Measurements from ENCODE around the gene PSD2. TPM values are rescaled to one million over a fixed set of nuclear protein-coding genes. Genes with fewer than 3 reads are reported as not detected.

The PSD2 gene
- total RNA-seq, 2 experiments from 2014 or later = not detected

- POLR2A ChIA-PET = no interaction called here
- Mint-ChIP-seq H3K27ac (no peak overlapping the region), H3K4me3 (no peak overlapping the region), H3K4me1 (ENCODE audit: low read depth) (no peaks in the 10 kb centered on the region), H3K36me3 (no peaks in the 10 kb centered on the region), H3K9me3 (no peaks in the 10 kb centered on the region), H3K27me3 (peaks cover under 1% of the 10 kb centered on the region)
- DNase-seq = no peak
- intact Hi-C loops (cut with micrococcal nuclease) = loop anchor here (5.0 kb wide), 1 partner anchor 85 kb away; no protein-coding TSS in a partner anchor
- CTCF ChIA-PET = no interaction called here
Measured at GRCh38 chr5:139882316-139882715, 86.7 kb downstream of the PSD2 start.

GRCh38 chr5:139882961-139883539 lies 87.4 kb downstream of the PSD2 start:
- H3K27me3 Mint-ChIP-seq = peaks cover 2% of the 10 kb centered on the region
- ChIA-PET POLR2A (no interaction called here), CTCF (no interaction called here)
- intact Hi-C loops (cut with micrococcal nuclease) = loop anchor here (5.0 kb wide), 1 partner anchor 84 kb away; no protein-coding TSS in a partner anchor
- H3K4me3 Mint-ChIP-seq = no peak overlapping the region
- no peaks in the 10 kb centered on the region for H3K36me3 Mint-ChIP-seq
- H3K4me1 Mint-ChIP-seq (ENCODE audit: low read depth) = no peaks in the 10 kb centered on the region
- no peak overlapping the region for H3K27ac Mint-ChIP-seq
- DNase-seq = no peak
- H3K9me3 Mint-ChIP-seq = no peaks in the 10 kb centered on the region

- no peak overlapping the region for H3K4me3 Mint-ChIP-seq
- H3K36me3 Mint-ChIP-seq = no peaks in the 10 kb centered on the region
- no peaks in the 10 kb centered on the region for H3K9me3 Mint-ChIP-seq
- intact Hi-C loops (cut with micrococcal nuclease) = loop anchor here (5.0 kb wide), 1 partner anchor 83 kb away; no protein-coding TSS in a partner anchor
- H3K27me3 Mint-ChIP-seq = peaks cover 2% of the 10 kb centered on the region
- H3K4me1 Mint-ChIP-seq (ENCODE audit: low read depth) = no peaks in the 10 kb centered on the region
- ChIA-PET POLR2A (no interaction called here), CTCF (no interaction called here)
- H3K27ac Mint-ChIP-seq = no peak overlapping the region
- no peak for DNase-seq
Measured at GRCh38 chr5:139884144-139884543, 88.5 kb downstream of the PSD2 start.

- no peaks in the 10 kb centered on the region for H3K36me3 Mint-ChIP-seq
- ChIA-PET POLR2A (no interaction called here), CTCF (no interaction called here)
- peaks cover 2% of the 10 kb centered on the region for H3K27me3 Mint-ChIP-seq
- H3K4me3 Mint-ChIP-seq = no peak overlapping the region
- no peaks in the 10 kb centered on the region for H3K4me1 Mint-ChIP-seq (ENCODE audit: low read depth)
- intact Hi-C loops (cut with micrococcal nuclease) = loop anchor here (5.0 kb wide), 1 partner anchor 83 kb away; no protein-coding TSS in a partner anchor
- DNase-seq = no peak
- H3K27ac Mint-ChIP-seq = no peak overlapping the region
- H3K9me3 Mint-ChIP-seq = no peaks in the 10 kb centered on the region
Measured at GRCh38 chr5:139884734-139885133, 89.1 kb downstream of the PSD2 start.

- Mint-ChIP-seq H3K9me3 (no peaks in the 10 kb centered on the region), H3K27me3 (peaks cover 5% of the 10 kb centered on the region), H3K27ac (no peak overlapping the region), H3K4me1 (ENCODE audit: low read depth) (no peaks in the 10 kb centered on the region), H3K4me3 (no peak overlapping the region), H3K36me3 (no peaks in the 10 kb centered on the region)
- no peak for DNase-seq
- ChIA-PET CTCF (no interaction called here), POLR2A (no interaction called here)
- intact Hi-C loops (cut with micrococcal nuclease) = no loop called here
Measured at GRCh38 chr5:139885172-139885856, 89.7 kb downstream of the PSD2 start.

- Mint-ChIP-seq H3K4me1 (ENCODE audit: low read depth) (no peaks in the 10 kb centered on the region), H3K27ac (no peak overlapping the region), H3K36me3 (no peaks in the 10 kb centered on the region), H3K4me3 (no peak overlapping the region), H3K27me3 (peaks cover 5% of the 10 kb centered on the region), H3K9me3 (no peaks in the 10 kb centered on the region)
- intact Hi-C loops (cut with micrococcal nuclease) = no loop called here
- CTCF ChIA-PET = no interaction called here
- POLR2A ChIA-PET = no interaction called here
- no peak for DNase-seq
Measured at GRCh38 chr5:139885857-139886208, 90.2 kb downstream of the PSD2 start.

- ChIA-PET POLR2A (no interaction called here), CTCF (interaction anchor here (1.9 to 2.5 kb wide), 2 partner anchors 83 to 99 kb away, joined by 4 to 12 read pairs; no protein-coding TSS in a partner anchor)
- Mint-ChIP-seq H3K27me3 (peaks cover 5% of the 10 kb centered on the region), H3K27ac (no peak overlapping the region), H3K36me3 (no peaks in the 10 kb centered on the region), H3K4me3 (no peak overlapping the region), H3K9me3 (no peaks in the 10 kb centered on the region), H3K4me1 (ENCODE audit: low read depth) (no peaks in the 10 kb centered on the region)
- DNase-seq = no peak
- intact Hi-C loops (cut with micrococcal nuclease) = no loop called here
Measured at GRCh38 chr5:139886213-139886612, 90.6 kb downstream of the PSD2 start.

- ChIA-PET CTCF (interaction anchor here (1.3 to 2.5 kb wide), 3 partner anchors 80 to 123 kb away, joined by 3 to 12 read pairs (median 4); no protein-coding TSS in a partner anchor), POLR2A (no interaction called here)
- Mint-ChIP-seq H3K4me1 (ENCODE audit: low read depth) (no peaks in the 10 kb centered on the region), H3K27ac (no peak overlapping the region), H3K27me3 (peaks cover 10% of the 10 kb centered on the region), H3K36me3 (no peaks in the 10 kb centered on the region), H3K9me3 (no peaks in the 10 kb centered on the region), H3K4me3 (no peak overlapping the region)
- intact Hi-C loops (cut with micrococcal nuclease) = no loop called here
- no peak for DNase-seq
Measured at GRCh38 chr5:139888370-139888769, 92.8 kb downstream of the PSD2 start.

- Mint-ChIP-seq H3K36me3 (no peaks in the 10 kb centered on the region), H3K4me3 (no peak overlapping the region), H3K9me3 (no peaks in the 10 kb centered on the region), H3K27me3 (peaks cover 10% of the 10 kb centered on the region), H3K4me1 (ENCODE audit: low read depth) (no peaks in the 10 kb centered on the region), H3K27ac (no peak overlapping the region)
- ChIA-PET CTCF (interaction anchor here (1.5 kb wide), 1 partner anchor 102 kb away, joined by 4 read pairs; no protein-coding TSS in a partner anchor), POLR2A (no interaction called here)
- DNase-seq = no peak
- intact Hi-C loops (cut with micrococcal nuclease) = no loop called here
Measured at GRCh38 chr5:139889410-139889809, 93.8 kb downstream of the PSD2 start.

- ChIA-PET CTCF (interaction anchor here (1.5 kb wide), 1 partner anchor 118 kb away, joined by 3 read pairs; no protein-coding TSS in a partner anchor), POLR2A (no interaction called here)
- Mint-ChIP-seq H3K27ac (no peak overlapping the region), H3K9me3 (no peaks in the 10 kb centered on the region), H3K4me1 (ENCODE audit: low read depth) (no peaks in the 10 kb centered on the region), H3K27me3 (peaks cover 11% of the 10 kb centered on the region), H3K4me3 (no peak overlapping the region), H3K36me3 (no peaks in the 10 kb centered on the region)
- intact Hi-C loops (cut with micrococcal nuclease) = no loop called here
- DNase-seq = no peak
Measured at GRCh38 chr5:139893873-139894272, 98.3 kb downstream of the PSD2 start.

Other genes with a start within 250 kb of the PSD2 start
- gene UBE2D2, start 234.5 kb upstream of the PSD2 start, total RNA-seq = 100 to 1,000 TPM; 271 to 285 TPM
- 1 to 10 TPM in 1 of 2 experiments, under 1 TPM in 1; 0.82 to 1.0 TPM for gene CXXC5, start 147.5 kb upstream of the PSD2 start, total RNA-seq
- not detected for gene NRG2, start 247.5 kb downstream of the PSD2 start, total RNA-seq